Activated CD8-positive, alpha-beta memory T cell treated with anti-CD3 and anti-CD28 coated beads, Interleukin-2, amount 50 U/mL, for 1 hour (primary cell): ENCODE measurements around the gene TSPAN3.

Experiments
- DNase-seq: peaks from one replicate; pipeline ENCODE4 v3.0.0-alpha.2; 2020; ENCODE audit errors: extremely low read depth

Gene TSPAN3

DNA sequence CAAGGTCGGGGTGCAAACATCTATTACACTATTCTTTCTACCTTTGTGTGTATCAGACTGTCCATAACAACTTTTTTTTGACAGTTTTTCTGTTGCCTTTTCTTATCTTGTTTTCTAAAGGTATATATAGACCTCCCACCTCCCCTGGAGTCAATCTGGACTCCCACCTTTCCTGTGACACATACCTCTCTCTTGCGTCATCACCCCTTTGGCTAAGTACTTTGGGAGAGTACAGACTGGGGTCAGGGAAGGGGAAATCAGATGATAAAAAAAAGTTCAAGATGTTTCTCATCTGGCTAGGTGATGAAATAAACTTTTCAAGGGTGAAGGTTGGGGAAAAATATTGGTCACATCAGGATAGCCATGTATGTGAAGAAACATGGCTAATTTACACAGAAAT, 17.2 kb downstream of the TSPAN3 start:
- no peak for DNase-seq

DNA sequence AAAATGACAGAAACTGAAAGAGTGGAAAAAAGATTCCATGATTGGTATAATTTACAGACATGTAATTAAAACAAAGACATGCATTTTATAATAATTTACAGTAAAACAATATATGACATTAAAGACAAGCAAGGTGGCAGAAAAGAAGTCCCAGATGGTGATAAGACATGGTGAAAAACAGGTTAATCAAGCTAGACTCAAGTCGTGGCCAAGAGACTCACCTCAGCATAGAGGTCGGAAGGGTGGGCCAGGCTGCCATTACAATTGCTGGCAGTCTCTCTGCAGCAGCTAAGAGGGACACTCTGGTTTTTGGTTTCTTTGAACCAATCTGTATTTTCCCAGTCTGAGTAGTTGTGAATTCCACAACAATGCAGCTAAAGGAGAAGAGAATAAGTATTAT, 18.4 kb downstream of the TSPAN3 start:
- no peak for DNase-seq

DNA sequence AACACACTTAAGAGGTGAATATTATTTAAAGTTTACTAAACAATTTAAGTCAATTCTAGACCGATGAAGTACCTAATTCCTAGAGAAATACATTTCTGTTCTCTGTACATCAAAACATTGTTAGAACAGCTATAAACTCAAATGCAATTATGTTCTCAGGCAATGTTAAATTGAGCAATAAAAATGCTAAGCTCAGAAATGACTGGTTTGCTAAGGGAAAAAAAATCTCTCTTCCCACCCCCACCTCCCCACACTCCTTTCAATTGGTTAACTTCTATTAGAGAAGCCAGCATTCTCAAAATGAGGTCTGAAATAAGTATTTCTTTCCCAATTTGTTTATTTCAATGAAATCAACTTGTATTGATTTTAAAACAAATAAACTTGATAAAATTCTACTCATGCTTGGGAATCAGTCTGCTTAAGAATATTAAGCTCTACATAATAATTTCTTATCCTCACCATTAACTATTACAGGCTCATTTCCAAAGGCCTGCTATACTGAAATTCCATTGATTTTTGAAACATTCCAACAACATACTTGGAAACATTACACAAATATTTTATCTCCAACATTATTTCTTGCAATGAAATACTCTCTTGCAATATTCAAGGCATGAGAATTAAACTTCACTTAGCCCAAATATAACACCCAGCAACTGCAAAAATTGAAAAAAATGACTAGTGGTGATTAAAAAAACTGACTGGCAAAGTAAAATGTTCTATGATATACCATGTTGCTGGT, 22.6 kb downstream of the TSPAN3 start:
- DNase-seq, result no peak

DNA sequence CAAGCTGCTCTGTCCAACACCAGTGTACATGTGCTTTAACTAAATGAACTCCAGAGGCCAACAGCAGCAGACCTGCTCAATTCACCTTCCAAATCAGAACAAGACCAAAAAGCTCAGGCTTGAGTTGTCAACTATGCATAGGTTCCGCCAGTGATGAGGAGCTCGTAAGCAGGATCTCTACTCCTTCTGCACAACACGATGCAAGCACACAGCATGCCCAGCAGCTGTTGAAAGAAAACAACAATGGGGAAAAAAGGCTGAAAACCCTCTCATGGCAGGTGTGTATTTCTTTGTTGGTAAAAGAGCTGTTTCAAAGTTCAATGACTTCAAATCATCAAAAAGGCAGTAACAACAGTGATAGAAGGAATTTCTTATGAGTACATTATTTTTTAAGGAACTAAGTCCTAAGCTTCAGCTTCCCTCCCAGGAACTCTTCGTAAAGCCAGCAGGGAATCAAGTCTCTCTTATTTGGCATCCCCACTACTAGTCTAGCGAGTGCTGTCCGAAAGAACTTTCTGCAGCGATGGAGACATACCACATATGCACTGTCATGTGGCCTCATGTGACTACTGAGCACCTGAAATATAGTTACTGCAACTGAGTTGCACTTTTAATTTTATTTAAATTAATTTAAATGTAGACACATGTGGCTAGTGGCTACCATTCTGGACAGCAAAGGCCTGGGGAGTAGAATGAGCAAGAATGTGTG, 24.1 kb downstream of the TSPAN3 start:
- no peak for DNase-seq

DNA sequence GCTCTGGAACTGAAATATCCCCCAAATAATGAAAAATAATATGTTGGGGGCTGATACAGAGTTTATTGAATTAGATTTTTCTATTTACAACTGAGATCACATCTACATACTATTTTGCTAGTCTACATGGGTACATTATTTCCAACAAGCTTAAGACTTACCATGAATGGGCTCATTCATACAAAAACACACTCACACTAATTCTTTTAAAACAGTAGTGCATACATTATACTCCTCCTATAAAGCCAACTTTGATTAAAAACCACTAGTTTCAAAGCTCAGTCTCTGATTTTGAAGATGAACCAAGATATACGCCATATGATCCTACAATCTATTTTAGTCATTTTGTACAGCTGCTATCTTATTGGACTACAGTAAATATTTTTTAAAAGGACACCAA, 24.9 kb downstream of the TSPAN3 start:
- DNase-seq, result no peak

DNA sequence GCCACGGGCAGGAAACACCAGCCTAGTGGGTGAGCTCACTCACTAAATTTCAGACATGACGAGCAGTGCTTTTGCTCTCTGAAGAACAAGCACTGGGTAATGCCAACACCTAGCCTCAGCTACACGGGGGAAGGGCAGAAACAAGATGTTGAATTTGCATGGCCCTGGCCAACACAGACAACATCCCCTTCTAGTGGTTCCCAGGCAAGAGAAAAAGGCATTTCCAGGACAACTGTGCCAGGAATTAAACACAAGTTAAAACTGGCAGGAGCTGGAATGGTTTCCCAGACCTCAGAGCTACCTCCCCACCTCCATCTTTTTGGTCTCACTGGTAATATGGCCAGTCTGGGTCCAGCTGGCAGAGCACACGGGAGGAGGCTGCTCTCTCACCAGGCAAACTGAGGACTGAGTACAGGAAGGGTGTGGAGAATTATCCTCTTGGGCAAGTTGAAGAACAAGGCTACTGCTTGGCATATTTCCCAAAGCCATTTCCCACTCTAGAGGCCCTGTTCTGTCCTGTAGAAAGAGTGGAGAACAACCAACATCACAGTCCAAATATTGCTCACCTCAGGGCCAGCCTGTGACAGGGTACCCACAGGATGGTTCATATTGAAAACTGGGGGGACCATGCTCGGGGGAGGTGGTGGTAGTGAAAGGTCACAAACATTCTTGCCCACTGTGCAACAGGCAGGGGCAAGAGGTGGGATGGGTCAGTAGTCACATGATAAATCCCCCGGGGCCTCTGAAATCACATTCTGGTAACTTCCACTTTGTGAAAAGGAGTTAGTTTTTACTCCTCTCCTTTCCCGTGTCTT, 26.5 kb downstream of the TSPAN3 start:
- DNase-seq, result no peak

DNA sequence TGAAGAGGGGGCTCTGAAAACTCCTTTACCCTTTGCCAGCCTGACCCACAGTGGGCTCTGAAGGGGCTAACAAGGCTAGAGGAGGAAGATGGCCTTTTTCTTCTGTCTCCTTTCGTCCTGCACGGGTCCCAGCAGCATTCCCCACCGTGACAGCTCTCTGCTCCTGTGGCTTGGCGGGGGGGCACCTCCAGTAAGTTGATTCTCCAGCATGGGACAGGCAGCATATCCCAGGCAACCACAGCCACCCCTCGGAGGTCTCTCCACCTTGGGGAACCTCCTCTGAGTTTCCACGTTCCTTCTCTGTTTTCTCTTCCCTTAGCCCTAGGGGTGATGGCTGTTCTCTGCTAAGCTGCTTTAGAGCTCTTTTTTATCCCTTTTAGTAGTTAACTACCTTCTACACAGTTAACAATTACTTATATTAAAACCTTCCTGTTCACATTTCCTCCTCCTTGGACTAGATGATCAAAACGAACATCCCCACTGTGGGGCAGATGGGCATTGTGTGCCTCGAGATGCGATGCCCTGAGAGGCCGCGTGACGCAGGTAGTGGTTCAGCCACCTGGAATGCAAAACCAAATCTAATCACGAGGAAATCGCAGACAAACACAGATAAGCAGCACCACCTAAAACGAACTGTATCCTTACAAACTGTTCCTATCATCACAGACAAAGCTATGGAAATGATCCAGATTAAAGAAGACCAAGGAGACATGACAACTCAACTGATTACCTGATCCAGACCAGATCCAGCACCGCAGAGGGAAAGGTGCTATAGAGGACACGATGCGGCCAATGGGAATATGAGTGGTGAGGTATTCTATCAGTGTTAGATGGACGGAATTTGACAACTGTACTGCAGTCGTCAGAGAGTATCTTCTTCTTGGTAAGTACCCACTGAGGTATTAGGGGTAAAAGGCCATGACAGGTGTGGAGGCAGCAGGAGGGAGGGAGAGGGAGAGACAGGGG, 27.7 kb downstream of the TSPAN3 start:
- DNase-seq, result no peak

DNA sequence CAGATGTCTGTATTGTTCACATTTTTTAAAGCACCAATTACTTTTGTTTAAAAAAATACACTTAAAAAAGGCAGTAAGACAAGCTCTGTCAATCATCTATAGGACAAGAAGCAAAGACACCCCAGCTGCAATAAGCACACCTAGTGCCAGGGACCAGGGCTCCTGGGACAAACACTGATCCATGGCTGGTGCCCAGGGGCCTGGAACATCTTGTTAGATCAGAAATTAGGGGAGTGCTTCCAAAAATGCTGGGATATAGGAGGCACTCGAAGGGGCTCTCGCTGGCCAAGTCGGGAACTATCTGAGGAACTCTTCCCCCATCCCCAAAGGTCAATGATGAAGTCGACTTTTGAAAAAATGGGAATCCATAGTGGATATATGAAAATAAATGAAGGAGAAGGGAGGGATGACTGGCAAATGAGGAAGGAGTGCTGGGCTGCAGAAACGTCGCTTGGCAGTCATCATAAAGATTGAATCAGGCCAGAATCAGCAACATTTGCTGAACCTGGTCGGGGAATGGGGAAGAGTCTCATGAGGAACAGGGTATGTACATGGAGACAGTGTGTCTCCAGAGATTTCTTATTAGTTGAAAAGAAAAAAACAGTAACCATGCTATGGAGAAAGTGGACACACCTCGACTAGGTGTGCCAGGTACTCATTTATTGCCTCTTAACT, 28.5 kb downstream of the TSPAN3 start:
- no peak for DNase-seq

DNA sequence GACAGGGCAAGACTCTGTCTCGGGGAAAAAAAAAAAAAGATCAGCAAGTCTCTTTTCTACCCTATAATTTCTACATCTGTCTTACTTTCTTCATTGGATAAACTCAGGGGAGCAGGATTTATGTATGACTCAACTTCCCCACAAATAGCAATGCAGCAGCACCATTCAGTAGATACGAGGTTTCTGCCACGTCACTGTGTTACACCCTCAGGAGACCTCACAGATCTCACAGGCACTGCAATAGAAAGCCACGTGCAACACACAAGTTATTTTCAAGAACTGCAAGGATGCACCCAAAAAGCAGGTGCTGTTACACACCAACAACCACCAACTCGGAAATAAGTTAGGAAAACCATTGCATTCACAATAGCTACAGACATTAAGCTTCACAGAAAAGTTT, 30.2 kb downstream of the TSPAN3 start:
- DNase-seq, result no peak

DNA sequence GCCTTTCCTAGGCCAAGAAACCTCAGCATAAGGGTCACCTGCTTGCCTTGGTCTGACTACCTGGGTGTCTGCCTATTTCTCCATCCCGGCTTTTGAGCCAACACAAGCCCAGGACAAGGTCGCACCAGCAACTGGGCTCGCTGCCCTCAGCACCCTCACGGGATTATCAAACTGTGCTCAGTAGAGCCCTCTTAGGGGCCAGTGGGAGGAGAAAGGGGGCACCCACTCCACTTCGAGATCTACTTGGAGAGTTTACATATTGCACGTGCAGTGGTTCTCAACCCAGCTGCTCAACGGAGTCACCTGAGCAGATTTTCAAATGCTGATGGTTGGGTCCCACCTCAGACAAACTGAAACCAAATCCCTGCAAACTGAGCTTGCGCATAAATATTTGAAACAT, 31.1 kb downstream of the TSPAN3 start:
- no peak for DNase-seq

DNA sequence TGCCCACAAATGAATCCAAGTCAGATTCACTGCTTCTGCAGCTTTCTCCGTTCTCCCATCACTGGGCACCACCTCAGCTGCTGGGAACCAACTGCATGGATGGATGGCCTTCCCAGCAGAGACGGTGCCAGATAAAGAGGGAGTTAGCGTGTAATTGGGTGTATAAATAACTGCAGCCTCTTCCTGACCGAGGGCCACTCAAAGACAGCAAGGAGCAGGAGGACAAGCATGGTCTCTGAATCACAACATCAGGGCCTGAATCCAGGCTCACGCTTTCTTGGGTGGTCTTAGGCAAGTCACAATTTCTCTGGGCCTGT, 31.7 kb downstream of the TSPAN3 start:
- DNase-seq, result no peak

DNA sequence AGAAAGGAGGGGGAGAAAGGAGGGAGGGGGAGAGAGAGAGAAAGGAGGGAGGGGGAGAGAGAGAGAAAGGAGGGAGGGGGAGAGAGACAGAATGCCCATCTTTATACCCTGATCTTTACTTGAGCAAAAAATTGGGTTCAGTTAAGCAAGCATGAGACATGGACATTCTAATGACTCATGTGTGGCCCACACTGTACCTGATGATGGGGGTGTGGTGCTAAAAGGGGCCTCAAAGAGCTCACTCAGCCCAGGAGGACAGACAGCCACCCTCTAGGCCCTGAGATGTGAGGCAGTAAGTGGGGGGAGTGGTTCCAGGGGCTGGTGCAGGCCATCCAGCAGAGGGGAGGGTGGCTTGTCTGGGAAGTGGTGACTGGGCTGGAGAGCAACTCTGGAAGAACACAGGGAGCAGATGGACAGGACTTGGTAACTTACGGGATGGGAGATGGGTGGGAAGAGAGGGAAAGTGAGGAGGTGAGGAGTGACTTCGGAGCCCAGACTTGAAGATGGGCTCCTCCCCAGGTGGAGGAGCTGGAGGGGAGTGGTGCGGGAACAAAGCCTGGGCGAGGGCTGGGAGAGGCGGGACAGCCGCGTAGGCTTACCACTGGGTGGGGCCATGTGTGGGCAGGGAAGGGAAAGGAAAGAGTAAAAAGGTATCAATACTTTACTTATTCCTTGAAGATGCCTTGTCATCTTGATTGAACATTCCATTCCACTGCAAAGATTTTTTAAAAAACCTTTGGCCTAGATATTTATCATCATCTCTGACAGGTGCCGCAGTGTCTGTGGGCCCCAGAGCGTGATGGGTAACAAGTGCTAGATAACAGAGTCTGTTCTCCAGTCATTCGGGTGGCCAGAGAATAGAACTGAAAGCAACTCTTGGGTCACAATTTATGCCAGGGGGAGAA, 32.3 kb downstream of the TSPAN3 start:
- no peak for DNase-seq

DNA sequence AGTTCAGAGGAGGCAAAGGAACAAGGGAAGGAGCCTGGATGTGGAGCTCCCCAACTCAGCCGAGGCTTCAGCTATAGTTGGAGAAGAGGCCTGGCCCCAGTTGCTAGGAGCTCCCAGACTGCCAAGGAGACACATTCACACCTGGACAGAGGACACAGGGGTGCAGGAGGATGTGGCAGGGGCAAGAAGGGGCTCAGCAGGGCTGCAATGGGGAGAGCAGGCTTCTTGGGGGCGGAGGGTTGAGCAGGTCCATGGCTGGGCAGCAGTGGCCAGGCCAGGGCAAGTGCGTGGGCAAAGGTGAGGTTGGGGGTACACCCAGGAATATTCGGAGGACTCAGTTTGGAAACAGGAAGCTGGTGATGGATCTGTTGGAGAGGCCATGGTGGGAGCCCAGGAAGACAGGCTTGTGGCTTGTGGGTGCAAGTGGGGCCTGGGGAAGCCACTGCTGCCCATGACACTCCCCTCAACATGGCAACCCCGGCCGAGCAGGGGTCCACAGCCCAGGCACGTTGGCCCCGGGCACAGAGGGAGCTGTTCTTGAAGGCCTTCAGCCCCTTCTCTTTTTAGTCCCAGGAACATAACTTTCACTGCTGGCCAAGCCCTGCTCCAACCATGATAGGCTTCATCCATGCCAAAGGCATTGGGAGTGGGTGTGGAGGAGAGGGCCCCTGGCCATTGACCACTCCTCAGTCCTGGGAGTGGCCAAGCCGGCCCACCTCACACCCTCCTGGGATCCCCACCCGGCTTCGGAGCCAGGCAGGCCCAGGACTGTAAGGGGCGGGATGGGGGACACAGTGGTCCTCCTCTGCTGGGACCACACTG, 33.3 kb downstream of the TSPAN3 start:
- no peak for DNase-seq

DNA sequence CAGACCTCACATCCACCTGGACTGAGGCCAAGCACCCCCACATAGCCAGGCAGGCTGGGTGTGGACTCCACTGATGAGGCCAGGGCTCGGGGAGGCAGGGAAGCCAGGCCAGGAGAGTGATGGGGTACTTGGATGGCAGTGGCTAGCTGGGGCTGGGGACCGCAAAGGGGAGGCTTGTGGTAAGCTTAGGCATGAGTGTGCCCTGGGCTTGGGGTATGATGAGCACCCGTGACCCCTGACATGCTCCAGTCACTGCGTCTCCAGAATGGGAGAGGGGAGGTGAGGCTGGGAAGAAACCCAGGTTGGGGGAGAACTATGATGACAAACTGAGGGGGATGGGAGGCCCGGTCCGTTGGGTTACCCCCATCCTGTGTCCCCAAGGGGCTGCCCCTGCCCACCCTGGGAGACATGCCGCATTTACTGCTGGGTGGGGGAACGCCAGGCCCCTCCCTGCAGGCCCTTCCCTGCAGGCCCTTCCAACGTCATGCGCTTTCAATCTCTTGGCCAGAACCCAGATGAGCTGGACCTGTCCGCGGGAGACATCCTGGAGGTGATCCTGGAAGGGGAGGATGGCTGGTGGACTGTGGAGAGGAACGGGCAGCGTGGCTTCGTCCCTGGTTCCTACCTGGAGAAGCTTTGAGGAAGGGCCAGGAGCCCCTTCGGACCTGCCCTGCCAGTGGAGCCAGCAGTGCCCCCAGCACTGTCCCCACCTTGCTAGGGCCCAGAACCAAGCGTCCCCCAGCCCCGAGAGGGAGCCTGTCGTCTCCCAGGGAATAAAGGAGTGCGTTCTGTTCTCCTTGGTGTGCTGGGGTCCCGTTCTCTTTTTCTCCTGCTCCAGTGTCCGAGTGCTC, 34.1 kb downstream of the TSPAN3 start:
- no peak for DNase-seq

DNA sequence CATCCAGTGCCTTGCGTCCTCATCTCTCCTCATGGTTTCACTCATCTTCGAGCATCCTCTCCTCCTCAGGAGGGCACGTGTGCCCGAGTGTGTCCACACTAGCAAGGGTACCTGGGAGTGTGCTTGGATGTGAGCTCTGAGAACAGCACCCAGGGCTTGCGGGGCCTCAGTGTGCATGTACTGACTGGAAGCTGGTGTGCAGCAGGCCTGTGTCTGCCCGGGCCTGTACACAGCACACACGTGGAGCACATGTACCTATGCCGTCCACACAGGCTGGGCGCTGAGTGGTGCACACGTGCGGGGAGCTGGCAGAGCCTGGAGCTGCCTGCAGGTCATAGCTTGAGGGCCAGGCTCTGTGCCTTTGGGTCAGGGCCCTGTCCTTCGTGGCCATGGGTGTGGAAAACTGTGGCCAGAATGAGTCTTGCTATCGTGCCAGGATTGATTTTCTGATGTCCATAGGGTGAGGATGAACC, 34.9 kb downstream of the TSPAN3 start:
- DNase-seq, result no peak

DNA sequence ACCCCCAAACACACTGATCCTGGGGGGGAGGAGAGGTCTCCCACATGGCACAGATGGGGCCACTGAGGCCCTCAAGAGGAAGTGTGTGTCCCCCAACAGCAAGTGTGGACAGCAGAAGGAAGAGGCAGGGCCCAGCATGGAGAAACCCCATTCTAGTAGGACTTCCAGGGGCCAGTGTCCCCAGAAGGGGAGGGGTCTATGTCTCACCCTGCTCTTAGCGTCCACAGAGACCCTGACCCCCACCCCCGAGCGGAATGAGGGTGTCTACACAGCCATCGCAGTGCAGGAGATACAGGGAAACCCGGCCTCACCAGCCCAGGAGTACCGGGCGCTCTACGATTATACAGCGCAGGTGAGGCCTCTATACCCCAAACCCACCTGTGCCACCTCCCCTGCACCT, 35.3 kb downstream of the TSPAN3 start:
- no peak for DNase-seq

DNA sequence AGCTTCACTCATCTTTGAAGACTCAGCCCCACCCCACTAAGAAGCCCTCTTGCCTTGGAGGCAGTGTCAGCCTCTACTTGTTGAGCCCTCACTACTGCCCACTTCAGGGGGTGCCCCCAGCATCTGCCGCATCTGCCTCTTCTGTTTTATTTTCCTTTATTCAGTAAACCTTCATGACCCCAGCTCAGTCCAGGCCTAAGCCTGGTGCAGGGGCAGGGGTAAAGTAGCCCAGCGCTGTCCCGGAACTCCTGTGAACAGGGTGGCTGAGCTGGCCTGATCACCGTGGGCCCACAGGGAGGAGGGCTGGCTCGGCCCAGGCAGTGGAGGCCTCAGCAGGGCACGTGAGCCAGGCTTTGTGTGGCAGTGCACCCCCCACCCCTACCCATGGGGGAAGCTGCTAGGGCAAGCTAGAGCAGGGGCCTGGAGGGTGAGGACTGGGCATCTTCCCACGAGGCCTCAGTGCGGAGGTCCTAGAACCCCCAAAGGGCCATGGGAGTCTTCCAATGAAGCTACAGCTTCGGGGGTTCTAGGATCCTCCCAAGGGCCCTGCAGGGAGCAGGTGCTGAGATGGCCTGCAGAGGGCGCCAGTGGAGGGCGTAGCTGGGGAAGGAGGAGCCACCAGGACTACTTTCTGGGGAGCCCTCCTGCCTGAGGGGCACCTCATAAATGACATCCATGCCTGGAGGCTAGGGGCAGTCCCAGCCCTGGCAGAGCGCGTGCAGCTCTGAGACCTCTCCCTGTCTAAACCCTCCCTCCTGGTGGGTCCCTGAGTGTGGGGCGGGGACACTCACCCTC, 36.0 kb downstream of the TSPAN3 start:
- DNase-seq, result no peak
